IMR-90 (cell line): ENCODE measurements around the gene DENND6A. TPM values are rescaled to one million over a fixed set of nuclear protein-coding genes. Genes with fewer than 3 reads are reported as not detected.

Experiments used
- ATAC-seq: fragments of 200-7000 bp; cut with Tn5 transposase; 2 replicates; pipeline ENCODE4 v1.9.1; 2020; ENCODE audit warnings: low read depth, mild to moderate bottlenecking, moderate library complexity
- BruUV-seq: library from RNA; stranded (reverse); fragments of 400-500 nt; replicated peaks from 2 replicates; lab custom pipeline; 2021; lab: Mats Ljungman, UMichigan
- CTCF ChIA-PET: fragments of 300-600 bp; formaldehyde crosslinking; extraction: SDS; loops from one replicate; lab custom pipeline; 2021; ENCODE audit warnings: antibody characterized with exemption; lab: Yijun Ruan, JAX
- POLR2A ChIA-PET: fragments of 300-600 bp; sonication (Branson Sonifier 250); formaldehyde crosslinking; loops from one replicate; lab custom pipeline; 2022; ENCODE audit warnings: antibody characterized with exemption; ENCODE audit not compliant: unreplicated experiment; lab: Charles Lee
- DNase-seq: peaks from one replicate; pipeline ENCODE4 v3.0.0; 2013
- H2AFZ ChIP-seq: replicated peaks from 2 replicates; pipeline ENCODE3; 2013; ENCODE audit warnings: low read length, mild to moderate bottlenecking; ENCODE audit not compliant: poor library complexity
- H2AK5ac ChIP-seq: 2 replicates; pipeline ENCODE4 v1.6.1; 2013; ENCODE audit warnings: low read depth, low read length, inconsistent platforms
- H2AK9ac ChIP-seq: replicated peaks from 2 replicates; pipeline ENCODE3; 2013; ENCODE audit warnings: mild to moderate bottlenecking, low read depth, low read length, moderate library complexity; ENCODE audit not compliant: poor library complexity
- H2BK120ac ChIP-seq: 2 replicates; pipeline ENCODE4 v1.6.1; 2013; ENCODE audit warnings: low read depth, low read length, inconsistent platforms
- H2BK15ac ChIP-seq: 3 replicates; pipeline ENCODE4 v1.6.1; 2013; ENCODE audit warnings: low read depth, low read length, inconsistent platforms
- H2BK20ac ChIP-seq: 2 replicates; pipeline ENCODE4 v1.6.1; 2013; ENCODE audit warnings: low read depth, mild to moderate bottlenecking, inconsistent platforms, low read length, moderate library complexity
- H2BK5ac ChIP-seq: 2 replicates; pipeline ENCODE4 v1.6.1; 2013; ENCODE audit warnings: mild to moderate bottlenecking, low read depth, low read length, inconsistent platforms; ENCODE audit not compliant: poor library complexity, severe bottlenecking
- H3K14ac ChIP-seq: replicated peaks from 2 replicates; pipeline ENCODE4 v1.6.1; 2013; ENCODE audit warnings: low read depth, low read length, inconsistent platforms
- H3K18ac ChIP-seq: 2 replicates; pipeline ENCODE4 v1.6.1; 2013; ENCODE audit warnings: low read depth, low read length, control low read depth
- H3K23ac ChIP-seq: 2 replicates; pipeline ENCODE4 v1.6.1; 2013; ENCODE audit warnings: low read depth, low read length, inconsistent platforms
- H3K27ac ChIP-seq: 2 replicates; pipeline ENCODE4 v1.5.1; 2013; ENCODE audit warnings: mild to moderate bottlenecking, control low read depth, low read length; ENCODE audit not compliant: insufficient read depth
- H3K27me3 ChIP-seq: 2 replicates; pipeline ENCODE4 v1.6.1; 2013; ENCODE audit warnings: low read length; ENCODE audit not compliant: control insufficient read depth, insufficient read depth
- H3K36me3 ChIP-seq: 2 replicates; pipeline ENCODE4 v1.6.1; 2013; ENCODE audit warnings: low read length, mixed read lengths; ENCODE audit not compliant: control insufficient read depth, insufficient read depth
- H3K4ac ChIP-seq: 2 replicates; pipeline ENCODE4 v1.6.1; 2013; ENCODE audit warnings: low read depth, low read length, inconsistent platforms
- H3K4me1 ChIP-seq: 2 replicates; pipeline ENCODE4 v1.6.1; 2013; ENCODE audit warnings: low read length, mixed read lengths; ENCODE audit not compliant: control insufficient read depth, insufficient read depth
- H3K4me2 ChIP-seq: 2 replicates; pipeline ENCODE4 v1.6.1; 2013; ENCODE audit warnings: low read depth, mild to moderate bottlenecking, control low read depth, low read length, moderate library complexity
- H3K4me3 ChIP-seq: 2 replicates; pipeline ENCODE4 v1.5.1; 2013; ENCODE audit warnings: low read depth, mild to moderate bottlenecking, control low read depth, low read length, moderate library complexity; ENCODE audit not compliant: insufficient read depth
- H3K56ac ChIP-seq: 2 replicates; pipeline ENCODE4 v1.6.1; 2013; ENCODE audit warnings: low read length, inconsistent platforms; ENCODE audit not compliant: insufficient read depth; ENCODE audit errors: extremely low read depth
- H3K79me1 ChIP-seq, 2 experiments: 2 replicates each; pipeline ENCODE4 v1.6.1; 2013; ENCODE audit warnings: low read length in 2 of 2, inconsistent platforms in 1 of 2, low read depth in 1 of 2
- H3K9ac ChIP-seq: 2 replicates; pipeline ENCODE4 v1.6.1; 2013; ENCODE audit warnings: low read depth, low read length, control low read depth
- H3K9me1 ChIP-seq: 2 replicates; pipeline ENCODE4 v1.6.1; 2013; ENCODE audit warnings: low read length, inconsistent platforms; ENCODE audit not compliant: insufficient read depth
- H3K9me3 ChIP-seq: 2 replicates; pipeline ENCODE4 v1.6.1; 2013; ENCODE audit warnings: low read length; ENCODE audit not compliant: control insufficient read depth, insufficient read depth
- H4K20me1 ChIP-seq: 2 replicates; pipeline ENCODE4 v1.6.1; 2013; ENCODE audit warnings: low read length, inconsistent platforms; ENCODE audit not compliant: insufficient read depth
- H4K5ac ChIP-seq: 2 replicates; pipeline ENCODE4 v1.6.1; 2013; ENCODE audit warnings: mild to moderate bottlenecking, low read depth, low read length, control low read depth
- H4K8ac ChIP-seq, 2 experiments: 2 replicates each; pipeline ENCODE4 v1.6.1; 2013; ENCODE audit warnings: low read depth in 2 of 2, low read length in 2 of 2, control low read depth in 1 of 2, inconsistent platforms in 1 of 2
- H4K91ac ChIP-seq: 2 replicates; pipeline ENCODE4 v1.6.1; 2013; ENCODE audit warnings: low read depth, low read length, inconsistent platforms; ENCODE audit not compliant: insufficient read depth
- CEBPB ChIP-seq: IDR thresholded peaks from 2 replicates; pipeline ENCODE4 v1.6.1; 2012; ENCODE audit warnings: low read depth, low read length, improper control_type of control experiment
- CHD1 ChIP-seq: IDR thresholded peaks from 2 replicates; pipeline ENCODE4 v1.6.1; 2012; ENCODE audit warnings: low read depth, low read length, improper control_type of control experiment
- FOS ChIP-seq: fragments of 150-350 bp; IDR thresholded peaks from 2 replicates; pipeline ENCODE4 v1.6.1; 2016; ENCODE audit warnings: low read depth, low read length
- RCOR1 ChIP-seq: IDR thresholded peaks from 2 replicates; pipeline ENCODE4 v1.6.1; 2012; ENCODE audit warnings: mild to moderate bottlenecking, low read length, improper control_type of control experiment; ENCODE audit not compliant: insufficient replicate concordance
- RFX5 ChIP-seq: IDR thresholded peaks from 2 replicates; pipeline ENCODE4 v1.8.0; 2012; ENCODE audit warnings: low read depth, mild to moderate bottlenecking, low read length, moderate library complexity
- SMC3 ChIP-seq: fragments of 150-350 bp; IDR thresholded peaks from 2 replicates; pipeline ENCODE4 v1.6.1; 2016; ENCODE audit warnings: low read depth, mild to moderate bottlenecking, antibody characterized with exemption, low read length, moderate library complexity
- whole genome bisulfite sequencing, 2 experiments: methylation state at CpG; one replicate each; pipeline versions ENCODE4 v1.1.5 to v1.1.7; 2013; ENCODE audit warnings: missing lambda C conversion rate in 2 of 2; ENCODE audit not compliant: insufficient read length in 1 of 2; ENCODE audit errors: extremely low coverage in 2 of 2; 5-methylcytosine and 5-hydroxymethylcytosine counted together
- dilution Hi-C: fragments of 300-500 bp; cut with HindIII; formaldehyde crosslinking; loops from one replicate; pipeline ENCODE4 v1.14.3; 2018; ENCODE audit warnings: low sequenced_read_pairs; ENCODE audit not compliant: unreplicated experiment
- in situ Hi-C: fragments of 300-500 bp; cut with MboI; formaldehyde crosslinking; loops from 3 replicates; pipeline ENCODE4 v1.14.3; 2019; ENCODE audit warnings: low sequenced_read_pairs, inconsistent platforms, mixed read lengths
- intact Hi-C: fragments of 100-400 bp; cut with micrococcal nuclease; formaldehyde crosslinking; loops from 2 replicates; pipeline ENCODE4 v1.10.0; 2022
- polyA plus RNA-seq, 3 experiments: library from polyadenylated mRNA; depleted of rRNA; stranded (reverse); fragments of >200 nt; gene quantifications; 2 replicates each; pipeline ENCODE4 v1.2.3, GENCODE V29; 2012; ENCODE audit warnings: low replicate concordance in 1 of 3
- total RNA-seq: library from RNA; depleted of rRNA; stranded (reverse); fragments of >200 nt; gene quantifications from 2 replicates; pipeline ENCODE4 v1.2.3, GENCODE V29; 2012
- TF ChIP-seq, protein P1 (sequence below): fragments of 150-350 bp; IDR thresholded peaks from 2 replicates; pipeline ENCODE4 v1.6.1; 2017; ENCODE audit warnings: mild to moderate bottlenecking, antibody characterized with exemption, low read length, low read depth

DENND6A gene
- total and polyA plus RNA-seq, 2 of the 4 experiments (the other 2 are of a cell fraction): 3.8 to 9.0 TPM

DNA sequence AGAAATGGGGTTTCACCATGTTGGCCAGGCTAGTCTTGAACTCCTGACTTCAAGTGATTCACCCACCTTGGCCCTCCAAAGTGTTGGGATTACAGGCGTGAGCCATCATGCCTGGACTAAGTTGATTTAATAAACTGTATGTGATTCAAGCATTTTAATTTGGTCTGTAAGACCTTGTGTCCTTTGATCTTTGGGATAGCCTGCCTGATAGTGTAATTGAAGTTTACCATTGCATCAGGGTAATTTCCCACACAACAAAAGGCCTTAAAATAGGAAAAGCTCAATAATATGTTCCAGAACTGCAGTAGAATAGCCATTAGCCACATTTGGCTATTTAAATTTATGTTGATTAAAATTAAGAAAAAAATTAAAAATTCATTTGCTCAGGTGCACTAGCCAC lies 25.2 kb upstream of the DENND6A start:
- no peaks in the 10 kb centered on the region; the same call in 1 of the 2 replicates for H3K27me3 ChIP-seq
- H3K4ac ChIP-seq: no peak overlapping the region
- TF ChIP-seq RFX5 (no peak), FOS (no peak), RCOR1 (no peak), SMC3 (no peak), CHD1 (no peak), CEBPB (no peak)
- TF ChIP-seq, protein P1, sequence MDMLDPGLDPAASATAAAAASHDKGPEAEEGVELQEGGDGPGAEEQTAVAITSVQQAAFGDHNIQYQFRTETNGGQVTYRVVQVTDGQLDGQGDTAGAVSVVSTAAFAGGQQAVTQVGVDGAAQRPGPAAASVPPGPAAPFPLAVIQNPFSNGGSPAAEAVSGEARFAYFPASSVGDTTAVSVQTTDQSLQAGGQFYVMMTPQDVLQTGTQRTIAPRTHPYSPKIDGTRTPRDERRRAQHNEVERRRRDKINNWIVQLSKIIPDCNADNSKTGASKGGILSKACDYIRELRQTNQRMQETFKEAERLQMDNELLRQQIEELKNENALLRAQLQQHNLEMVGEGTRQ: no peak
- no peak overlapping the region for H3K23ac ChIP-seq
- POLR2A ChIA-PET: no interaction called here
- no CpG with 5 or more reads among the region's 1 CpG for WGBS, 2 experiments
- BruUV-seq: no TSS peak
- no peak overlapping the region for H3K56ac ChIP-seq
- H2AFZ ChIP-seq: no peak overlapping the region
- no peaks in the 10 kb centered on the region for H3K9me1 ChIP-seq
- no peak overlapping the region for H3K4me3 ChIP-seq
- intact Hi-C loops (no loop called here), dilution Hi-C loops (no loop called here), in situ Hi-C loops (no loop called here)
- H3K14ac ChIP-seq: no peak overlapping the region
- H4K5ac ChIP-seq: no peak overlapping the region
- H3K79me1 ChIP-seq: no peaks in the 10 kb centered on the region
- no peak overlapping the region for H2BK5ac ChIP-seq
- H2BK20ac ChIP-seq: no peak overlapping the region
- H4K20me1 ChIP-seq: no peaks in the 10 kb centered on the region
- no peak overlapping the region for H2AK5ac ChIP-seq
- no peak overlapping the region for H3K9ac ChIP-seq
- ATAC-seq: no peak
- no peak overlapping the region for H2BK120ac ChIP-seq
- no peak overlapping the region for H3K27ac ChIP-seq
- H4K8ac ChIP-seq: no peak overlapping the region
- CTCF ChIA-PET: no interaction called here
- H3K36me3 ChIP-seq: no peaks in the 10 kb centered on the region
- no peak for DNase-seq
- H3K18ac ChIP-seq: no peak overlapping the region
- no peaks in the 10 kb centered on the region for H3K9me3 ChIP-seq
- H2AK9ac ChIP-seq: no peak overlapping the region
- no peak overlapping the region for H4K91ac ChIP-seq
- H2BK15ac ChIP-seq: no peak overlapping the region
- no peak overlapping the region for H3K4me2 ChIP-seq
- no peaks in the 10 kb centered on the region for H3K4me1 ChIP-seq
